Measurements from ENCODE around the gene MYBPC2. TPM values are rescaled to one million over a fixed set of nuclear protein-coding genes. Genes with fewer than 3 reads are reported as not detected.

The MYBPC2 gene
- total and polyA plus RNA-seq, 9 of the 15 experiments (the other 6 are each of a cell fraction or from before 2014, with no cell fraction given): 0.01 to 0.14 (median 0.04) TPM; not detected in 6

DNA sequence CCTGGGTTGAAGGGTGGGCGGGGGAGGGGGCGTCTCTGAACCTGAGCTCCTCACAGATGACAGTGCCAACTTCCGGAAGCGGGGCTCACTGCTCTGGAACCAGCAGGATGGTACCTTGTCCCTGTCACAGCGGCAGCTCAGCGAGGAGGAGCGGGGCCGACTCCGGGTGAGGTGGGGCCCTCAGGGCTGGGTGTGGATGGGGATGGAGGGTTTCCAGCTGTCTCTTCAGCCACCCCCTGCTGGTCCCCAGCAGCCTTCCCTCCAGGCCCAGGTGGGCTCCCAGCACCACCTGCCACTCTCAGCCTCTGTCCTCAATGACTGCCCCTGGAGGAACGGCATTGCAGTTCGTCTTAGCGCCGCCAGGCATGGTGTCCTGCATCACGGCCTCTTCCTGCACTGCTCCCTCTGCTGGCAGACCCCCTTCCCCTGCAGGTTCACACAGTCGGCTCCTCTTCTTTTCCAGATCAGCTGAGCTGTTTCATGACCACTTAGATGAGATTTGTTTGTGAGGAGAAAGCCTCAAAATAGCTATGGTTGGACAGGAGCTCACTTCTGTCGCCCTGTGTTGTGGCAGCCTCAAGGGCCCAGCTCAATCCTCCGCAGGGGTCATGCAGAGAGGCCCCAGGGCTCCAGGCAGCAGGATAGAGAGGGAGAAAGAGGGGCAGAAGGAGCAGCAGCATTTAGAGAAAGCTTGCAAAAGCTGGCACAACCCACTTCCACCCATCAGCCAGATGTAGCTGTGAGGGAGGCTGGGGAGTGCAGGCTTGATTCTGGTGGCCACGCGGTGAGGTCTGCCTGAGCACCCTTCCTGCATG lies 46.4 kb downstream of the MYBPC2 start (continued):
- TF ChIP-seq MLLT1 (IDR thresholded peaks at IDR 0.05) (peak in 1 of 2 experiments; percentile 80; a peak in 2 of 4 replicates), FOXP1 (CRISPR knock-in tag; IDR thresholded peaks at IDR 0.05) (no peak), ZNF444 (CRISPR knock-in tag; IDR thresholded peaks at IDR 0.05) (no peak), FOXM1 (IDR thresholded peaks at IDR 0.05; ENCODE audit: low read depth) (no peak), FOXM1 (CRISPR knock-in tag; IDR thresholded peaks at IDR 0.05; ENCODE audit: low read depth) (no peak), CREBBP (IDR thresholded peaks at IDR 0.05; ENCODE audit: low read depth, low read length) (no peak), MAX (CRISPR knock-in tag; IDR thresholded peaks at IDR 0.05) (0 out of 2 replicates have a peak, but pooled peaks have one; percentile 10), MYBL2 (IDR thresholded peaks at IDR 0.05; ENCODE audit: low read depth) (no peak), MYBL2 (CRISPR knock-in tag; IDR thresholded peaks at IDR 0.05; ENCODE audit: borderline replicate concordance) (no peak), STAT5A (IDR thresholded peaks at IDR 0.05; ENCODE audit: borderline replicate concordance, low read length) (no peak), ZBTB1 (CRISPR knock-in tag; IDR thresholded peaks at IDR 0.05; ENCODE audit: borderline replicate concordance, low read depth) (no peak), LARP7 (IDR thresholded peaks at IDR 0.05) (no peak), TCF7L2 (IDR thresholded peaks at IDR 0.05; ENCODE audit: low read depth, low read length) (no peak), SMC3 (conservative IDR thresholded peaks at IDR 0.05; ENCODE audit: insufficient read depth, low read depth, low read length) (peak; percentile 92), SIN3B (IDR thresholded peaks at IDR 0.05; ENCODE audit: low read depth) (no peak)

Data from K562 (cell line).